ENCODE results near the gene PXMP4.

GRCh38 chr20:33765099-33765498, 45.0 kb upstream of the PXMP4 start:
- TF ChIP-seq, protein P1, sequence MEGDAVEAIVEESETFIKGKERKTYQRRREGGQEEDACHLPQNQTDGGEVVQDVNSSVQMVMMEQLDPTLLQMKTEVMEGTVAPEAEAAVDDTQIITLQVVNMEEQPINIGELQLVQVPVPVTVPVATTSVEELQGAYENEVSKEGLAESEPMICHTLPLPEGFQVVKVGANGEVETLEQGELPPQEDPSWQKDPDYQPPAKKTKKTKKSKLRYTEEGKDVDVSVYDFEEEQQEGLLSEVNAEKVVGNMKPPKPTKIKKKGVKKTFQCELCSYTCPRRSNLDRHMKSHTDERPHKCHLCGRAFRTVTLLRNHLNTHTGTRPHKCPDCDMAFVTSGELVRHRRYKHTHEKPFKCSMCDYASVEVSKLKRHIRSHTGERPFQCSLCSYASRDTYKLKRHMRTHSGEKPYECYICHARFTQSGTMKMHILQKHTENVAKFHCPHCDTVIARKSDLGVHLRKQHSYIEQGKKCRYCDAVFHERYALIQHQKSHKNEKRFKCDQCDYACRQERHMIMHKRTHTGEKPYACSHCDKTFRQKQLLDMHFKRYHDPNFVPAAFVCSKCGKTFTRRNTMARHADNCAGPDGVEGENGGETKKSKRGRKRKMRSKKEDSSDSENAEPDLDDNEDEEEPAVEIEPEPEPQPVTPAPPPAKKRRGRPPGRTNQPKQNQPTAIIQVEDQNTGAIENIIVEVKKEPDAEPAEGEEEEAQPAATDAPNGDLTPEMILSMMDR (tag by site-specific recombination; IDR thresholded peaks at IDR 0.05): no peak
- TF ChIP-seq SETDB1 (IDR thresholded peaks at IDR 0.05; ENCODE audit: insufficient read length, low read length) (no peak), ATF2 (tag by site-specific recombination; IDR thresholded peaks at IDR 0.05; ENCODE audit: low read depth) (no peak), ZFP41 (tag by site-specific recombination; IDR thresholded peaks at IDR 0.05; ENCODE audit: borderline replicate concordance) (no peak), ZNF621 (tag by site-specific recombination; IDR thresholded peaks at IDR 0.05) (no peak), ZBTB49 (tag by site-specific recombination; IDR thresholded peaks at IDR 0.05; ENCODE audit: low read depth) (no peak), ZNF184 (tag by site-specific recombination; IDR thresholded peaks at IDR 0.05) (no peak)
- TF ChIP-seq, protein P2, sequence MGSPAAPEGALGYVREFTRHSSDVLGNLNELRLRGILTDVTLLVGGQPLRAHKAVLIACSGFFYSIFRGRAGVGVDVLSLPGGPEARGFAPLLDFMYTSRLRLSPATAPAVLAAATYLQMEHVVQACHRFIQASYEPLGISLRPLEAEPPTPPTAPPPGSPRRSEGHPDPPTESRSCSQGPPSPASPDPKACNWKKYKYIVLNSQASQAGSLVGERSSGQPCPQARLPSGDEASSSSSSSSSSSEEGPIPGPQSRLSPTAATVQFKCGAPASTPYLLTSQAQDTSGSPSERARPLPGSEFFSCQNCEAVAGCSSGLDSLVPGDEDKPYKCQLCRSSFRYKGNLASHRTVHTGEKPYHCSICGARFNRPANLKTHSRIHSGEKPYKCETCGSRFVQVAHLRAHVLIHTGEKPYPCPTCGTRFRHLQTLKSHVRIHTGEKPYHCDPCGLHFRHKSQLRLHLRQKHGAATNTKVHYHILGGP (tag by site-specific recombination; IDR thresholded peaks at IDR 0.05): no peak
- TF ChIP-seq, protein P3, sequence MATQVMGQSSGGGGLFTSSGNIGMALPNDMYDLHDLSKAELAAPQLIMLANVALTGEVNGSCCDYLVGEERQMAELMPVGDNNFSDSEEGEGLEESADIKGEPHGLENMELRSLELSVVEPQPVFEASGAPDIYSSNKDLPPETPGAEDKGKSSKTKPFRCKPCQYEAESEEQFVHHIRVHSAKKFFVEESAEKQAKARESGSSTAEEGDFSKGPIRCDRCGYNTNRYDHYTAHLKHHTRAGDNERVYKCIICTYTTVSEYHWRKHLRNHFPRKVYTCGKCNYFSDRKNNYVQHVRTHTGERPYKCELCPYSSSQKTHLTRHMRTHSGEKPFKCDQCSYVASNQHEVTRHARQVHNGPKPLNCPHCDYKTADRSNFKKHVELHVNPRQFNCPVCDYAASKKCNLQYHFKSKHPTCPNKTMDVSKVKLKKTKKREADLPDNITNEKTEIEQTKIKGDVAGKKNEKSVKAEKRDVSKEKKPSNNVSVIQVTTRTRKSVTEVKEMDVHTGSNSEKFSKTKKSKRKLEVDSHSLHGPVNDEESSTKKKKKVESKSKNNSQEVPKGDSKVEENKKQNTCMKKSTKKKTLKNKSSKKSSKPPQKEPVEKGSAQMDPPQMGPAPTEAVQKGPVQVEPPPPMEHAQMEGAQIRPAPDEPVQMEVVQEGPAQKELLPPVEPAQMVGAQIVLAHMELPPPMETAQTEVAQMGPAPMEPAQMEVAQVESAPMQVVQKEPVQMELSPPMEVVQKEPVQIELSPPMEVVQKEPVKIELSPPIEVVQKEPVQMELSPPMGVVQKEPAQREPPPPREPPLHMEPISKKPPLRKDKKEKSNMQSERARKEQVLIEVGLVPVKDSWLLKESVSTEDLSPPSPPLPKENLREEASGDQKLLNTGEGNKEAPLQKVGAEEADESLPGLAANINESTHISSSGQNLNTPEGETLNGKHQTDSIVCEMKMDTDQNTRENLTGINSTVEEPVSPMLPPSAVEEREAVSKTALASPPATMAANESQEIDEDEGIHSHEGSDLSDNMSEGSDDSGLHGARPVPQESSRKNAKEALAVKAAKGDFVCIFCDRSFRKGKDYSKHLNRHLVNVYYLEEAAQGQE (tag by site-specific recombination; IDR thresholded peaks at IDR 0.05): no peak
- TF ChIP-seq, protein P4, sequence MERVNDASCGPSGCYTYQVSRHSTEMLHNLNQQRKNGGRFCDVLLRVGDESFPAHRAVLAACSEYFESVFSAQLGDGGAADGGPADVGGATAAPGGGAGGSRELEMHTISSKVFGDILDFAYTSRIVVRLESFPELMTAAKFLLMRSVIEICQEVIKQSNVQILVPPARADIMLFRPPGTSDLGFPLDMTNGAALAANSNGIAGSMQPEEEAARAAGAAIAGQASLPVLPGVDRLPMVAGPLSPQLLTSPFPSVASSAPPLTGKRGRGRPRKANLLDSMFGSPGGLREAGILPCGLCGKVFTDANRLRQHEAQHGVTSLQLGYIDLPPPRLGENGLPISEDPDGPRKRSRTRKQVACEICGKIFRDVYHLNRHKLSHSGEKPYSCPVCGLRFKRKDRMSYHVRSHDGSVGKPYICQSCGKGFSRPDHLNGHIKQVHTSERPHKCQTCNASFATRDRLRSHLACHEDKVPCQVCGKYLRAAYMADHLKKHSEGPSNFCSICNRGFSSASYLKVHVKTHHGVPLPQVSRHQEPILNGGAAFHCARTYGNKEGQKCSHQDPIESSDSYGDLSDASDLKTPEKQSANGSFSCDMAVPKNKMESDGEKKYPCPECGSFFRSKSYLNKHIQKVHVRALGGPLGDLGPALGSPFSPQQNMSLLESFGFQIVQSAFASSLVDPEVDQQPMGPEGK (tag by site-specific recombination; IDR thresholded peaks at IDR 0.05): no peak
- TF ChIP-seq, protein P5, sequence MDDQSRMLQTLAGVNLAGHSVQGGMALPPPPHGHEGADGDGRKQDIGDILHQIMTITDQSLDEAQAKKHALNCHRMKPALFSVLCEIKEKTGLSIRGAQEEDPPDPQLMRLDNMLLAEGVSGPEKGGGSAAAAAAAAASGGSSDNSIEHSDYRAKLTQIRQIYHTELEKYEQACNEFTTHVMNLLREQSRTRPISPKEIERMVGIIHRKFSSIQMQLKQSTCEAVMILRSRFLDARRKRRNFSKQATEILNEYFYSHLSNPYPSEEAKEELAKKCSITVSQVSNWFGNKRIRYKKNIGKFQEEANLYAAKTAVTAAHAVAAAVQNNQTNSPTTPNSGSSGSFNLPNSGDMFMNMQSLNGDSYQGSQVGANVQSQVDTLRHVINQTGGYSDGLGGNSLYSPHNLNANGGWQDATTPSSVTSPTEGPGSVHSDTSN (CRISPR knock-in tag; IDR thresholded peaks at IDR 0.05): no peak
- TF ChIP-seq, protein P6, sequence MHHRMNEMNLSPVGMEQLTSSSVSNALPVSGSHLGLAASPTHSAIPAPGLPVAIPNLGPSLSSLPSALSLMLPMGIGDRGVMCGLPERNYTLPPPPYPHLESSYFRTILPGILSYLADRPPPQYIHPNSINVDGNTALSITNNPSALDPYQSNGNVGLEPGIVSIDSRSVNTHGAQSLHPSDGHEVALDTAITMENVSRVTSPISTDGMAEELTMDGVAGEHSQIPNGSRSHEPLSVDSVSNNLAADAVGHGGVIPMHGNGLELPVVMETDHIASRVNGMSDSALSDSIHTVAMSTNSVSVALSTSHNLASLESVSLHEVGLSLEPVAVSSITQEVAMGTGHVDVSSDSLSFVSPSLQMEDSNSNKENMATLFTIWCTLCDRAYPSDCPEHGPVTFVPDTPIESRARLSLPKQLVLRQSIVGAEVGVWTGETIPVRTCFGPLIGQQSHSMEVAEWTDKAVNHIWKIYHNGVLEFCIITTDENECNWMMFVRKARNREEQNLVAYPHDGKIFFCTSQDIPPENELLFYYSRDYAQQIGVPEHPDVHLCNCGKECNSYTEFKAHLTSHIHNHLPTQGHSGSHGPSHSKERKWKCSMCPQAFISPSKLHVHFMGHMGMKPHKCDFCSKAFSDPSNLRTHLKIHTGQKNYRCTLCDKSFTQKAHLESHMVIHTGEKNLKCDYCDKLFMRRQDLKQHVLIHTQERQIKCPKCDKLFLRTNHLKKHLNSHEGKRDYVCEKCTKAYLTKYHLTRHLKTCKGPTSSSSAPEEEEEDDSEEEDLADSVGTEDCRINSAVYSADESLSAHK (tag by site-specific recombination; IDR thresholded peaks at IDR 0.05): no peak
- TF ChIP-seq, protein P7, sequence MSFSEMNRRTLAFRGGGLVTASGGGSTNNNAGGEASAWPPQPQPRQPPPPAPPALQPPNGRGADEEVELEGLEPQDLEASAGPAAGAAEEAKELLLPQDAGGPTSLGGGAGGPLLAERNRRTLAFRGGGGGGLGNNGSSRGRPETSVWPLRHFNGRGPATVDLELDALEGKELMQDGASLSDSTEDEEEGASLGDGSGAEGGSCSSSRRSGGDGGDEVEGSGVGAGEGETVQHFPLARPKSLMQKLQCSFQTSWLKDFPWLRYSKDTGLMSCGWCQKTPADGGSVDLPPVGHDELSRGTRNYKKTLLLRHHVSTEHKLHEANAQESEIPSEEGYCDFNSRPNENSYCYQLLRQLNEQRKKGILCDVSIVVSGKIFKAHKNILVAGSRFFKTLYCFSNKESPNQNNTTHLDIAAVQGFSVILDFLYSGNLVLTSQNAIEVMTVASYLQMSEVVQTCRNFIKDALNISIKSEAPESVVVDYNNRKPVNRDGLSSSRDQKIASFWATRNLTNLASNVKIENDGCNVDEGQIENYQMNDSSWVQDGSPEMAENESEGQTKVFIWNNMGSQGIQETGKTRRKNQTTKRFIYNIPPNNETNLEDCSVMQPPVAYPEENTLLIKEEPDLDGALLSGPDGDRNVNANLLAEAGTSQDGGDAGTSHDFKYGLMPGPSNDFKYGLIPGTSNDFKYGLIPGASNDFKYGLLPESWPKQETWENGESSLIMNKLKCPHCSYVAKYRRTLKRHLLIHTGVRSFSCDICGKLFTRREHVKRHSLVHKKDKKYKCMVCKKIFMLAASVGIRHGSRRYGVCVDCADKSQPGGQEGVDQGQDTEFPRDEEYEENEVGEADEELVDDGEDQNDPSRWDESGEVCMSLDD (tag by site-specific recombination; IDR thresholded peaks at IDR 0.05): no peak

All from HEK293 (cell line).